Measurements from ENCODE around the gene SEC61A2. TPM values are rescaled to one million over a fixed set of nuclear protein-coding genes. Genes with fewer than 3 reads are reported as not detected.

SEC61A2 gene
- total and polyA plus RNA-seq, 10 of the 15 experiments (the other 5 are each of a cell fraction or from before 2014, with no cell fraction given) = 3.0 to 36.2 (median 8.6) TPM

MicroRNAs encoded within 50 kb of the gene (microRNA counts, 767-probe panel; counts per million panel counts)
- 1,705 counts per million, percentile 66 among the panel's probes with 10 or more counts for microRNA hsa-miR-548ak

Small RNAs within 50 kb of the gene (microRNA-seq; reads per million reads assigned to microRNA genes)
- gene MIR548AK = not detected

Small RNAs within 50 kb of the gene (small RNA-seq; reads per million reads assigned to genes)
- gene MIR548AK (not detected), gene RNU6-88P (not detected)

Other genes with a start within 250 kb of the SEC61A2 start
- gene UPF2, start 86.9 kb upstream of the SEC61A2 start, total RNA-seq (2014; rRNA removed) = 21.0 and 25.0 TPM in 2 replicates
- gene UPF2, start 86.9 kb upstream of the SEC61A2 start, total RNA-seq (2014; rRNA removed; fragmentation: Illumina TruSeq; extraction: Trizol) = 42.6 and 44.2 TPM in 2 replicates
- 27.6 and 30.6 TPM in 2 replicates for gene UPF2, start 86.9 kb upstream of the SEC61A2 start, total RNA-seq (2021)
- 24.3 and 37.9 TPM in 2 replicates for gene UPF2, start 86.9 kb upstream of the SEC61A2 start, polyA plus RNA-seq (2011; rRNA removed)
- gene UPF2, start 86.9 kb upstream of the SEC61A2 start, polyA plus RNA-seq (2014; fragmentation: Illumina TruSeq; extraction: Trizol) = 44.4 and 57.4 TPM in 2 replicates
- 10 to 100 TPM; 21.2 to 22.2 TPM for gene UPF2, start 86.9 kb upstream of the SEC61A2 start, polyA plus RNA-seq (2014; fragmentation: Nextera tagmentation; extraction: Ambion mirVana)
- 19.6 and 24.0 TPM in 2 replicates for gene UPF2, start 86.9 kb upstream of the SEC61A2 start, polyA plus RNA-seq (2014; rRNA removed)
- 10 to 100 TPM; 34.2 to 34.6 TPM for gene UPF2, start 86.9 kb upstream of the SEC61A2 start, polyA plus RNA-seq (2016; fragmentation: Nextera tagmentation; extraction: Ambion mirVana)
- gene DHTKD1, start 60.7 kb upstream of the SEC61A2 start, total RNA-seq (2014; rRNA removed) = 23.7 and 27.0 TPM in 2 replicates
- 26.3 and 29.0 TPM in 2 replicates for gene DHTKD1, start 60.7 kb upstream of the SEC61A2 start, total RNA-seq (2014; rRNA removed; fragmentation: Illumina TruSeq; extraction: Trizol)
- gene DHTKD1, start 60.7 kb upstream of the SEC61A2 start, total RNA-seq (2021) = 33.9 and 35.0 TPM in 2 replicates
- gene DHTKD1, start 60.7 kb upstream of the SEC61A2 start, polyA plus RNA-seq (2011; rRNA removed) = 26.2 and 26.6 TPM in 2 replicates
- 29.5 and 35.9 TPM in 2 replicates for gene DHTKD1, start 60.7 kb upstream of the SEC61A2 start, polyA plus RNA-seq (2014; fragmentation: Illumina TruSeq; extraction: Trizol)
- 10 to 100 TPM; 11.3 to 12.0 TPM for gene DHTKD1, start 60.7 kb upstream of the SEC61A2 start, polyA plus RNA-seq (2014; fragmentation: Nextera tagmentation; extraction: Ambion mirVana)
- gene DHTKD1, start 60.7 kb upstream of the SEC61A2 start, polyA plus RNA-seq (2014; rRNA removed) = 24.0 and 27.5 TPM in 2 replicates
- 10 to 100 TPM; 28.8 to 31.9 TPM for gene DHTKD1, start 60.7 kb upstream of the SEC61A2 start, polyA plus RNA-seq (2016; fragmentation: Nextera tagmentation; extraction: Ambion mirVana)
- gene NUDT5, start 66.2 kb downstream of the SEC61A2 start, total RNA-seq (2014; rRNA removed) = 74.1 and 83.2 TPM in 2 replicates
- gene NUDT5, start 66.2 kb downstream of the SEC61A2 start, total RNA-seq (2014; rRNA removed; fragmentation: Illumina TruSeq; extraction: Trizol) = 149 and 162 TPM in 2 replicates
- gene NUDT5, start 66.2 kb downstream of the SEC61A2 start, total RNA-seq (2021) = 90.1 and 91.2 TPM in 2 replicates
- gene NUDT5, start 66.2 kb downstream of the SEC61A2 start, polyA plus RNA-seq (2011; rRNA removed) = 144 and 148 TPM in 2 replicates
- 113 and 166 TPM in 2 replicates for gene NUDT5, start 66.2 kb downstream of the SEC61A2 start, polyA plus RNA-seq (2014; fragmentation: Illumina TruSeq; extraction: Trizol)
- 100 to 1,000 TPM; 293 to 345 TPM for gene NUDT5, start 66.2 kb downstream of the SEC61A2 start, polyA plus RNA-seq (2014; fragmentation: Nextera tagmentation; extraction: Ambion mirVana)
- 84.8 and 90.4 TPM in 2 replicates for gene NUDT5, start 66.2 kb downstream of the SEC61A2 start, polyA plus RNA-seq (2014; rRNA removed)
- gene NUDT5, start 66.2 kb downstream of the SEC61A2 start, polyA plus RNA-seq (2016; fragmentation: Nextera tagmentation; extraction: Ambion mirVana) = 100 to 1,000 TPM; 223 to 233 TPM
- 207 and 215 TPM in 2 replicates for gene CDC123, start 66.5 kb downstream of the SEC61A2 start, total RNA-seq (2014; rRNA removed)
- 186 and 203 TPM in 2 replicates for gene CDC123, start 66.5 kb downstream of the SEC61A2 start, total RNA-seq (2014; rRNA removed; fragmentation: Illumina TruSeq; extraction: Trizol)
- 128 and 135 TPM in 2 replicates for gene CDC123, start 66.5 kb downstream of the SEC61A2 start, total RNA-seq (2021)
- gene CDC123, start 66.5 kb downstream of the SEC61A2 start, polyA plus RNA-seq (2011; rRNA removed) = 128 and 162 TPM in 2 replicates
- 278 and 295 TPM in 2 replicates for gene CDC123, start 66.5 kb downstream of the SEC61A2 start, polyA plus RNA-seq (2014; fragmentation: Illumina TruSeq; extraction: Trizol)
- gene CDC123, start 66.5 kb downstream of the SEC61A2 start, polyA plus RNA-seq (2014; fragmentation: Nextera tagmentation; extraction: Ambion mirVana) = 100 to 1,000 TPM; 162 to 226 TPM
- gene CDC123, start 66.5 kb downstream of the SEC61A2 start, polyA plus RNA-seq (2014; rRNA removed) = 162 and 165 TPM in 2 replicates
- gene CDC123, start 66.5 kb downstream of the SEC61A2 start, polyA plus RNA-seq (2016; fragmentation: Nextera tagmentation; extraction: Ambion mirVana) = 100 to 1,000 TPM; 347 to 360 TPM
- gene CAMK1D, start 219.9 kb downstream of the SEC61A2 start, total RNA-seq (2014; rRNA removed) = 12.3 and 14.2 TPM in 2 replicates
- 14.6 and 15.0 TPM in 2 replicates for gene CAMK1D, start 219.9 kb downstream of the SEC61A2 start, total RNA-seq (2014; rRNA removed; fragmentation: Illumina TruSeq; extraction: Trizol)
- 35.5 and 37.0 TPM in 2 replicates for gene CAMK1D, start 219.9 kb downstream of the SEC61A2 start, total RNA-seq (2021)
- 12.3 and 14.4 TPM in 2 replicates for gene CAMK1D, start 219.9 kb downstream of the SEC61A2 start, polyA plus RNA-seq (2011; rRNA removed)
- gene CAMK1D, start 219.9 kb downstream of the SEC61A2 start, polyA plus RNA-seq (2014; fragmentation: Illumina TruSeq; extraction: Trizol) = 25.9 and 30.3 TPM in 2 replicates
- 1 to 10 TPM; 2.1 to 5.5 TPM for gene CAMK1D, start 219.9 kb downstream of the SEC61A2 start, polyA plus RNA-seq (2014; fragmentation: Nextera tagmentation; extraction: Ambion mirVana)
- 19.5 and 19.6 TPM in 2 replicates for gene CAMK1D, start 219.9 kb downstream of the SEC61A2 start, polyA plus RNA-seq (2014; rRNA removed)
- 10 to 100 TPM in 1 of 2 experiments, 1 to 10 TPM in 1; 3.5 to 20.0 TPM for gene CAMK1D, start 219.9 kb downstream of the SEC61A2 start, polyA plus RNA-seq (2016; fragmentation: Nextera tagmentation; extraction: Ambion mirVana)